Brain microvascular endothelial cell (primary cell): Measurements from ENCODE around the gene MBTPS1.
A peak's percentile ranks its signal among the peaks of the same experiment; 100 is the strongest.

ENCODE experiments used
- DNase-seq: peaks from one replicate; pipeline ENCODE4 v3.0.0-alpha.2; 2020
- H3K27ac ChIP-seq: fragments of 250-450 bp; sonication (Bioruptor Pico); 2 replicates; pipeline ENCODE4 v1.5.1; 2020; ENCODE audit warnings: mild to moderate bottlenecking, moderate library complexity
- H3K27me3 ChIP-seq: fragments of 250-450 bp; sonication (Bioruptor Pico); replicated peaks from 2 replicates; pipeline ENCODE4 v1.5.1; 2020; ENCODE audit warnings: mild to moderate bottlenecking
- H3K36me3 ChIP-seq: fragments of 250-450 bp; sonication (Bioruptor Pico); replicated peaks from 2 replicates; pipeline ENCODE4 v1.5.1; 2020; ENCODE audit warnings: mild to moderate bottlenecking
- H3K4me3 ChIP-seq: 2 replicates; pipeline ENCODE4 v1.5.1; 2011; ENCODE audit warnings: low read depth, mild to moderate bottlenecking, control low read depth, low read length, moderate library complexity
- in situ Hi-C: cut with HindIII; loops from 2 replicates; pipeline ENCODE4 v1.10.0; 2017; ENCODE audit warnings: low sequenced_read_pairs, low pct_ligation_motif_present
- TF ChIP-seq, protein P1 (sequence below): IDR thresholded peaks from 2 replicates; pipeline ENCODE4 v1.5.1; 2011; ENCODE audit warnings: low read depth, mild to moderate bottlenecking, moderate library complexity, low read length, control low read depth, inconsistent platforms; ENCODE audit errors: missing control alignments

The MBTPS1 gene

DNA sequence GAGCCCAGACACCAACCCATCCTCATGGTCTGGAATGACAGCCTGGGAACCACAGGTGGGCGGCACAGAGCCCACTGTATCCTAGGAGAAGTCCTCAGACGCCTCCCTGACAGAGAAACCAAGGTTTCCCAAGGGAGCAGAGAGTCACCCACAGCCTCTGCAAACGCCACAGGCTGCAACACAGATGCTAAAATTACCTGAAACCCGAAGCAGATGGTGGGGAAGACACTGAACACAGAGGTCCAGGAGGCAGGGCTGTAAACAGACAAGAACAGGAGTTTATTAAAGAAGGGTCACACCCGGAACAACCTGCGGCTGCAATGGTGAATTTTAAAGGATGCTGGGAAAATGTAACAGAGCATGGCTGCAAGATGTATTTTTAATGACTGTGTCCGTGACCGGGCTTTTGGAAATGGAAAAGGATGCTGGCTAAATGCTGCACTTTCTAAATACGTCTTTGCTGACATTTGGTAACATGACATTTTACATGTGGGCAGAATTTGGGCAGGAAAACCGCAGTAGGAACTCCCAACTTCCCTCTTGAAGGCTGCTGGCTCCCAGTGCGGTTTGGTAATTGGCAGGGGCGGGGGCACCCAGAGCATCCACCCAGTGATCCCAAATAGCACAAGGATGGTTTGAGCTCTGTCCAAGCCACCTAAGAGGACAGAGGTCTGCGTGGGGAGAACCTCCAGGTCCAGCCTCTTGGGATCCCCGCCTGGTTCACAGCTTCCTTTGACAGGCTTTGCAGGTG, 87.3 kb downstream of the MBTPS1 start:
- DNase-seq = no peak
- H3K36me3 ChIP-seq = no peaks in the 10 kb centered on the region
- TF ChIP-seq, protein P1, sequence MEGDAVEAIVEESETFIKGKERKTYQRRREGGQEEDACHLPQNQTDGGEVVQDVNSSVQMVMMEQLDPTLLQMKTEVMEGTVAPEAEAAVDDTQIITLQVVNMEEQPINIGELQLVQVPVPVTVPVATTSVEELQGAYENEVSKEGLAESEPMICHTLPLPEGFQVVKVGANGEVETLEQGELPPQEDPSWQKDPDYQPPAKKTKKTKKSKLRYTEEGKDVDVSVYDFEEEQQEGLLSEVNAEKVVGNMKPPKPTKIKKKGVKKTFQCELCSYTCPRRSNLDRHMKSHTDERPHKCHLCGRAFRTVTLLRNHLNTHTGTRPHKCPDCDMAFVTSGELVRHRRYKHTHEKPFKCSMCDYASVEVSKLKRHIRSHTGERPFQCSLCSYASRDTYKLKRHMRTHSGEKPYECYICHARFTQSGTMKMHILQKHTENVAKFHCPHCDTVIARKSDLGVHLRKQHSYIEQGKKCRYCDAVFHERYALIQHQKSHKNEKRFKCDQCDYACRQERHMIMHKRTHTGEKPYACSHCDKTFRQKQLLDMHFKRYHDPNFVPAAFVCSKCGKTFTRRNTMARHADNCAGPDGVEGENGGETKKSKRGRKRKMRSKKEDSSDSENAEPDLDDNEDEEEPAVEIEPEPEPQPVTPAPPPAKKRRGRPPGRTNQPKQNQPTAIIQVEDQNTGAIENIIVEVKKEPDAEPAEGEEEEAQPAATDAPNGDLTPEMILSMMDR = no peak
- in situ Hi-C loops = no loop called here
- no peak overlapping the region for H3K4me3 ChIP-seq
- no peaks in the 10 kb centered on the region for H3K27me3 ChIP-seq
- no peak overlapping the region for H3K27ac ChIP-seq

DNA sequence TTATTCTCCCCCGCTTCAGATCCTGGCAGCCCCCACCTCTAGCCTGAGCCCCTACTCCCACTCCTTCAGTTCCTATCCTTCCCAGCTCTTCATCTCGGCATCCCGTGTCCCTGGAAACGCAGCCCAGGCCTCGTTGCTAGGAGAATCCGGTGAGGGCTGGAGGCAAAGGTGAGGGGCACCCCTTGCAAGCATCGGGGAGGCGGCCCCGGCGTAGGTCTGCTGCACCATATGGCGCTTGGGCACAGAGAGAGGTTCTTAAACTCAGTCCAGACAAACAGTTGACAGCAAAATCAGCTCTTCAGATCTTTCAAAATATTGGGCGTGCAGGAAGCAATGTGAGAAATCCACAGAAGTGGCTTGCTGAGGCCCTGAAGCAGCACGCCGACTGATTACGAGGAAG, 89.1 kb downstream of the MBTPS1 start:
- H3K4me3 ChIP-seq = no peak overlapping the region
- no peak overlapping the region for H3K27ac ChIP-seq
- TF ChIP-seq, protein P1 = no peak
- in situ Hi-C loops = no loop called here
- H3K27me3 ChIP-seq = no peaks in the 10 kb centered on the region
- no peaks in the 10 kb centered on the region for H3K36me3 ChIP-seq
- DNase-seq = no peak

DNA sequence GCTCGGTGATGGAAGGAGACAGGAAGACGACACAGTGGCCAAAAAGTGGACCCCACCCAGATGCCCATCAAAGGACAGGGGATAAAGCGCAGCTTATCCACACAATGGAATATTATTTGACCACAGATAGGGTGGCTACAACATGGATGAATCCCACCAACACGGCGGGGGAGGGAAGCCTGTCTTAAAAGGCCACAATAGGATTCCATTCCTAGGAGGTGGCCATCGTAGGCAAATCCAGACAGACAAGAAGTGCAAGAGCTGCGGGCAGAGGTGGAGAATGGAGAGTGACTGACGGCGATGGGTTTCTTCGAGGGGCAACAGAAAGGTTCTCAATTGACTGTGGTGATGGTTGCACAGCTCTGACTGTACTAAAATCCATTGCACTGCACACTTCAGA, 90.1 kb downstream of the MBTPS1 start:
- no peak for DNase-seq
- in situ Hi-C loops = no loop called here

DNA sequence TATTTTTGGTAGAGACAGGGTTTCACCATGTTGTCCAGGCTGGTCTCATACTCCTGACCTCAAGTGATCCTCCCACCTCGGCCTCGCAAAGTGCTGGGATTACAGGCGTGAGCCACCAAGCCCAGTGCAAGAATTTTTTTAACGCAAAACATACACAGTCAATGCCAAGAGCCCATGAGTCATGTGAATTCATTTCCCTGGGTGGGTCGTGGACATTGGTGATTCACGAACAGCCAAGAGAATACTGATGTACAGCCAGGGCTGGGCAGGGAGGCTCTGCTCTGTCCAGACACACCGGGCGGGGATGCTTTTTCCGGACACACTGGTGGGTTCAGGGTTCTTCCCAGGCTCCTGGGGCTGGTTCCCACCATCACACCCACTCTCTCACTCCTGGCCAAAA, 91.9 kb downstream of the MBTPS1 start:
- TF ChIP-seq, protein P1 = no peak
- DNase-seq = peak; percentile 64
- H3K27ac ChIP-seq = no peak overlapping the region

More for the DNA sequence above, 90.1 kb downstream of the MBTPS1 start:
- H3K4me3 ChIP-seq = no peak overlapping the region
- H3K36me3 ChIP-seq = no peaks in the 10 kb centered on the region
- TF ChIP-seq, protein P1 = no peak
- H3K27me3 ChIP-seq = no peaks in the 10 kb centered on the region
- no peak overlapping the region for H3K27ac ChIP-seq

DNA sequence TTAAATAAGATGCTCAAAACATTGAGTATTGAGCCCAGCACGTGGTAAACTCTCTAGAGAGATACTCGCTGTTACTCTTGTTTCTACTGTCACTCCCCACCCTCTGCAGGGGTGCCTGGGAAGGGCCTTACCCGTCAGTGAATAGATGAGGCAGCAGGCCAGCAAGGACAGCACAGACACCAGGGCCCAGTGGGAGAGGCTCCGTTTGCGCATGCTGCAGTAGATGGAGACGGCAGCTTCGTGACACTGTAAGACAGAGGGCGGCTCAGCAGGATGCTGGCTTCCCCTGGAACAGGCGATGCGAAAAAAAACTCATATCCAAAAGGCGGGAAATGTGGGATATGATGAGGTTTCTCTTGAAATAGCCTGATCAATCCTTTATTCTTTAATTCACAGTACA, 94.1 kb downstream of the MBTPS1 start:
- Histone ChIP-seq H3K27me3 (no peaks in the 10 kb centered on the region), H3K36me3 (no peaks in the 10 kb centered on the region), H3K27ac (no peak overlapping the region), H3K4me3 (no peak overlapping the region)
- in situ Hi-C loops = no loop called here
- TF ChIP-seq, protein P1 = no peak
- DNase-seq = no peak

More for the DNA sequence above, 91.9 kb downstream of the MBTPS1 start:
- Histone ChIP-seq H3K36me3 (no peaks in the 10 kb centered on the region), H3K27me3 (no peaks in the 10 kb centered on the region), H3K4me3 (no peak overlapping the region)
- in situ Hi-C loops = no loop called here

DNA sequence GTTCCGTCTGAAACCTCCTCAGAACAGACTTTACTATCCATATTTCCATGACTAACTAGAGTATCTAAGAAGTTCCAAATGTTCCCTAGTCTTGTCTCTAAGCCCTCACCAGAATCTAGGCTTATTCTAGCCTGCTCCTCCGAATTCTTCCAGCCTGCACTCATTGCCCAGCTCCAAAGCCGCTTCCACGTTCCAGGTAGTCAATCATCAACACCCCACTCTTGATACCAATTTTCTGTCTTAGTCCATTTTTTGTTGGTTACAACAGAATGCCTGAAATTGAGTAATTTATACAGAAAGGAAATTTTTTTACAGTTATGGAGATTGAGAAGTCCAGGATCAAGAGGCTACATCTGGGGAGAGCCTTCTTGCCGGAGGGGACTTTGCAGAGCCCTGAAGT, 95.3 kb downstream of the MBTPS1 start:
- H3K27ac ChIP-seq = no peak overlapping the region
- in situ Hi-C loops = no loop called here
- no peak overlapping the region for H3K4me3 ChIP-seq
- TF ChIP-seq, protein P1 = no peak
- no peaks in the 10 kb centered on the region for H3K36me3 ChIP-seq
- H3K27me3 ChIP-seq = no peaks in the 10 kb centered on the region
- no peak for DNase-seq
